HG03135 (cell line): Measurements from ENCODE around the gene TP53BP2.

ENCODE experiments used
- ATAC-seq: cut with Tn5 transposase; IDR thresholded peaks from one replicate; pipeline ENCODE4 v1.9.1; 2021; ENCODE audit warnings: mild to moderate bottlenecking, moderate library complexity; ENCODE audit not compliant: unreplicated experiment

The TP53BP2 gene

DNA sequence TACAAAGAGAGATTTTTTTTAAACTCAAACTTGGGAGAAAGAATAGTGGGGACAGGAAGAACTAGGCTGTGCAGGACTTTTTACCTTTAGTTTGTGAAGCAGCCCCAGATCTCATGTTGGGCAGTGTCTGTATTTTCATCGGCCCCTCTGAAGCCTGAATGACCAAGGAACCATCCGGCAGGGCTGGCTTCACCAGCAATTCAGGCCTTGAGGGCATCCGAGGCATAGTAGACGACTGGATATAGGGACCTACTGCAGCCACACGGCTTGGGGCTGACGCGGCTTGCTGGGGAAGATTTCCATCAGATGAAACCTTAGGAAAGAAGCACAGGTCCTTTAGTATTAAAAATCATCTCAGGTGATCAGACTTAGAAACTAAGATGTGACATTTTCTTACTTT, 43.7 kb downstream of the TP53BP2 start:
- ATAC-seq: no peak

DNA sequence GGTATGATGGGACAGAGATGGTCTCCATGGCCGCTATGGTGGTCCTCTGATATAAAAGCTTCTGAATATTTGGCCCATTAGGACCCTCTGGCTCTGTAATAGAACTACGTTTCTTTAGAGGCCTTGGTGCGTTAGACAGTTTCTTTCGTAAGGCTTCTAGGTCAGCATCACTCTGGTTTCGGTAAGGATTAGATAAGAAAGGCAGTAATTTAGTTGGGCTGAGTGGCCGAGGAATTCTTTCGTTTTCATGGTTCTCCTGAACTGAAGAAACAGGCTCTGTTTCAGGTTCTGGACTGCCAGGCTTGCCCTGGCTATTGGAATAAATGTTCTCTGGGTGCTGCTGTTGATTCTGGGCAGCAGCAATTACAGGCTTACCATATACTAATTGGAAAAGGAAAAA, 49.5 kb downstream of the TP53BP2 start:
- ATAC-seq: no peak

DNA sequence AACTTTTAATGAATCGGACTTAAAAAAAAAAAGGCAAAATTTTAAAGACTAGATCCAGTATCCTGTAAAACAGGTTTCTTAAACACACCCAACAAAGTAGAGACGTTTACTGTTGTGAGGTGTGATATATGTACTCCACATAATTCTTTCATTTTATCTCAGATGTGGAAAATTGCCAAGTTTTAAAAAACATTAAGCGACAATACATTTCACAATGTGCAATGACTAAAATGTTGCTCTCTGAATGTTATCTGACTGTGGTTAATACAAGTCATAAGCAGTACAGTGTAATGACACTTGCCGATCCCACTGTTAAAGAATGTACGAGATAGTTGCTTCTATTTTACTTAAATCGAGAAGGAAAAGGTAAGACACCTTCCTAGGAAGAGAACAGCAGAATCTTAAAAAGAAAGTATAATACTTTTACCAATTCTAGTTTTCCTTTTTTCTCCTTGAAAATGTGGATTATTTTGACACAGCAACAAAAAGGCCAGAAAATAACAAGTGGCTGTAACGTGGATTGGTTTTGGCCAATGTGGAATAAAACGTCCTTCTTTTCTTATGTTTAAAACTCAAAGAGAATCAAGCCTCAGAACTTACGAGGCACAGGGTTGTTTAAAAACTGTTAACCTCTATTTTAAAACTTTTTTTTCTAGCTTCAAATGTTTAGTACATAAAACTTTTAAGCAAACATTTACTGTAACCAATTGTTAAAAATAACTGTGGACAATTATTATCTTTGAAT, 51.4 kb downstream of the TP53BP2 start:
- no peak for ATAC-seq

DNA sequence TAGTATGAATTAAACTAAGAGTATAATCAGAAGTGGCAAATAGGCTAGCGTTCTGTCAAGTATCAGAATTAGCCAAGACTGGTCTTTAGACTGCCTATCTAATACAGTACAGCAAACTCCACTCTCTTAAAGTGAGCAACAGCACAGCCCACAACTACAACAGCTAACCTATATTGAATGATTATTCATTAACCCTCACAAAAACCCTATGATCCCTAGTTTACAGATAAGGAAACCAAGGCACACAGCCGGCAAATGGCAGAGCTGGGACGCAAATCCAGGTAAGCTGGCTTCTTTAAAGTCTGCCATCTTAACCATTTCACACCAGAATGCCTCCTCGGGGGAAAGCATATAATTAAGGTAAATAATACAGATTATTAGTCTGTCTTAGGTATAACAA, 52.0 kb downstream of the TP53BP2 start:
- ATAC-seq: no peak

DNA sequence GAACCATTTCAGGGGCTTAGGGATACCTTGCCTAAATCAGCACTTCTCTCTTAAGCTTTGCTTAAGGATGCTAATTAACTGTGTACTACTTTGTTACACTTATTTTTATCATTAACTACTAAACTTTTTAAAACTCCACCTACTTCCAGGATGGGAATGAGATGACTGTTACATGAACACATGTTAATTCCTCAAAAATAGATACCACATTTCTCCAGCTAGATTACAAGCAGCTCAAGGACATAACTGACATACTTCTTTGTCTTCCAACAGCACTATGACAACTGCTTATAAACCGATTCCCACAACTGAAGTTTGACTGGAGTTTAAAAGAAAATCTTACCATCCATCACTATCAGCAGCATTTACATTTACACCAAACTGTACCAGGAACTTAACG, 53.7 kb downstream of the TP53BP2 start:
- ATAC-seq: no peak

DNA sequence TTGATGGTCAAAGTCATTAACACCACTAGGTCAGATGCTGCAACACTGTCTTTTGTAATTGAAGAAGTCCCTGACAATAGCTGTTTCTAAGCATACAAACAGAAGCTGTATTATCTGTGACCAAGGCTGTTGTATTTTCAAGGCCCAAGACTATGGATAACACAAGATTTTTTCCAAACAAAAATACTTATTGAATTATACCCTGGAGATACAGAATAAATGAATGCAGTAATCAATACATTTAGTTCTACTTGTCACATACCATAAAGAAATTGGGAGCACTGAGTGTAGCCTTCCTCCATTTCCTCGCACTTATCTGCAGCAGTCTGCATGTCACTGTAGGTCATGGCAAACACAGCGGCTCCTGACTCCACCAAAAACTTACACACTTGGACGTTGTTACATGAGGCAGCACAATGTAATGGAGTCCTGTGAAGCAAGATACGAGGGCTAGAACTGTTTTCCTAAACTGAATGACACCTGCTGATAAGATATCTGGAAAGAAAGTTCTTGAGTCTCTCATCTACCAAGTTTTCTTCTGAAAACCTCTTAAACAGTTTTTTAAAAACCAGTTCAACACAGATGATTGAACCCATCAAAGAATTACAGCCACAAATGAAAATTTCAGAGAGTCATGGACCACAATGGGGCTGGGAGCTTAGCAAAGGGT, 56.9 kb downstream of the TP53BP2 start:
- no peak for ATAC-seq

DNA sequence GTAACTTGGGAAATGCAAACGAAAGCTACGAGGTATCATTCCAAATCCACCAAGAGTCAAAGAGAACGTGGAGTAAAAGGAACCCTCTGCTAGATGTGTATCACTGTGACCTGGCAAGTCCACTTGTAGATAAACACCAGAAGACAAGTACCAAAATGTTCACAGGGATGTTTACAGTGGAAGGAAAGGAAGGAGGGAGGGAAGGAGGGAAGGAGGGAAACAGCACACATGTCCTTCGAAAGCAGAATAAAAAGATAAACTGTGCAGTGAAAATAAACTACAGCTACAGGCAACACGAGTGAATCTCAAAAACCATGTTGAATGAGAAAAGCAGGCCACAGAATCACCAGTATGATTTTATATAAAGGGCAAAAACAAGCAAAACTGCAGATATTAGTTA, 59.9 kb downstream of the TP53BP2 start:
- ATAC-seq: no peak

DNA sequence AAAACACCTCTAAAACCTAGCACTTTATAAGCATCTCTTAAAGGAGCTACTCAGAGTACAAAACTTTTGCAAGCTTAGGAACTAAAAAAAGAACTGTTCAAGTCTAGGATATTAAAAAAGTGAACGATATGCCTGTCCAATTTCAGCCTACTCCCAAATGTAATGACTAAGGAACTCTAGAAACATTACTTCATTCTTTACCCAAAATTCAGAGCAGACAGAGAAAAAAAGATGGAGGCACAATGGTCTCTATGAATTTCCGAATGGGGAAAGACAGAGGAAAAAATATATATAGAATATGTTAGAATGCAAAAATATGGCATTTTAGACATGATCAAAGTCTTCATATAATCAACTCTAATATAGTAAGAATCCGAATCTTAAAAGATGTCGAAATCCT, 61.2 kb downstream of the TP53BP2 start:
- no peak for ATAC-seq

DNA sequence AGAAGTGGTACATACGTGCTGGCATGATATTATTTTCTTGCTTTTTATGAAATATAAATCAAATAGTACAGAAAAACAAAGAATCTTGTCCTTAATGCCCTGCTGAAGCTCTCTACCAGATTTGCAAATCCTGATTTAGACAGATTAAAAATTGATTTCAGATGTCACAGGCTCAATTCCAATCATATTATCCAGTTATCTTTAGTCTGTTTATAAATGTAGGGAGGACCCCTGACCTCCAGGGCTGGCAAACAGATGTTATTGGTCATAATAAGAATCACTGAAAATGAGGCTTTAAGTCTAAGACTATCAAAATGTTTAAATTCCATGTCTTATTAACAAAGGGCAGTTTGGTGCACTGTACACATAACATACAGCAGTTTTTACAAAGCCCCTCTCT, 62.1 kb downstream of the TP53BP2 start:
- no peak for ATAC-seq

DNA sequence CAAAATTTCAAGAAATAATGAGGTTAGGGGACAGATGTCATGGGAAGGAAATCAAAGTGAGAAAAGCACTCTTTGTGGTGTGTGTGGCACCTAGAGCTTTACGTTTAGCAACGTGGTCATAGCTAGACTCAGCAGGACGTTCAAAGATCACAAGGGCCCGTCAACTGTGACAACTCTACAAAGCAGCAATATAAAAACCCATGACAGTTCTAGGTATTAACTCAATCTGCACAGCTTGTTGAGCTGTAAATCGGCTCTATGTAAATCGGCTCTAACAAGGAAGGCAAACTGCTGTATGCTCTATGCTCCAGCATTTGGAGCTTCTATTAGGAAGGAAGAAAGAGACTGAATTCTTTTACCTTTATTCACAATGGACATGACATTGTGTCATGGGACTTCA, 64.8 kb downstream of the TP53BP2 start:
- ATAC-seq: no peak

DNA sequence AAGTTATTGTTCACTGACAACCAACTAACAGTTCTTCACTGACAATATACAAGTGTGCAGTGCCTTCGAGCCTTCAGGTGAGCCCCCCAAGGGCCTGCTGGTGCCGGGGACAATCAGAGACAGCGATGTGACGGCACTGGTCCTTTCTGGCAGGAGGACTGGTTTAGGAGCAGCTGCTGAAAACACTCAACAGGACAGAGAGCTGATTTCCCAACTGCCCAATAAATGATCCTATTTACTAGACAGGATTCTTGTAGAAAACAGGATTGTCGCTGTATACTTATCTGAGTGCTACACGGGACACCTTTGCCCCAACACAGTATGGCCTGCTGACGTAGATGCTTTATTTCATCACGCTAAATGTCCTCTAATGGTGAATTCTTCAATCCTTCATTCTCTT, 65.4 kb downstream of the TP53BP2 start:
- ATAC-seq: no peak

DNA sequence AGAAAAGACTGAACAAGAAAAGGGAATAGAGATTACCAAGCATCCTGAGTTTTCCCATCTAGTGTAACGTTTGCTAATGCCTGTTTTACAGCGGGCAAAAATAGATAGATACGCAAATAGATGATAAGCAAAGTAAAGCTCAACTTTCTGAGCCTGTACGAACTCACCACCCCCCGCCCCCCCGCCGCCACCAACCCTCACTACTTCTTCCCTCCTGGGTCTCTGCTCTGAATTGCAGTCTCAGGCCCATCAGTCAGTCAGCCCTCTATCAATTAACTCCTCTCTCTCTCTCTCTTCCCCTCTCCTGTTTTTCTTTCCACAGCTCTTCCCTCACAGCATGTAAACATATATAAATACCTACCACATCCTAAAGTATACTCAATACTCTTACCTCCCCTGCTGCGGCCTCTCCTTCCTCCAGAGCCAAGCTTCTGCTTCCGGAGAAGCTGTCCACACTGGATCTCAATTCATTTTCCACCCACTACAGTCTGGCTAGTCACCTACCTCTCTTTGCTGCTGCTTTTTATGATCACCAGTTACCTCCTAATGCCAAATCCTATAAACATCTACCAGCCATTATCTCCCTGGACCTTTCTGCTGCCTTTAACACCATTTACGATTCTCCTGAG, 68.8 kb downstream of the TP53BP2 start:
- ATAC-seq: no peak

DNA sequence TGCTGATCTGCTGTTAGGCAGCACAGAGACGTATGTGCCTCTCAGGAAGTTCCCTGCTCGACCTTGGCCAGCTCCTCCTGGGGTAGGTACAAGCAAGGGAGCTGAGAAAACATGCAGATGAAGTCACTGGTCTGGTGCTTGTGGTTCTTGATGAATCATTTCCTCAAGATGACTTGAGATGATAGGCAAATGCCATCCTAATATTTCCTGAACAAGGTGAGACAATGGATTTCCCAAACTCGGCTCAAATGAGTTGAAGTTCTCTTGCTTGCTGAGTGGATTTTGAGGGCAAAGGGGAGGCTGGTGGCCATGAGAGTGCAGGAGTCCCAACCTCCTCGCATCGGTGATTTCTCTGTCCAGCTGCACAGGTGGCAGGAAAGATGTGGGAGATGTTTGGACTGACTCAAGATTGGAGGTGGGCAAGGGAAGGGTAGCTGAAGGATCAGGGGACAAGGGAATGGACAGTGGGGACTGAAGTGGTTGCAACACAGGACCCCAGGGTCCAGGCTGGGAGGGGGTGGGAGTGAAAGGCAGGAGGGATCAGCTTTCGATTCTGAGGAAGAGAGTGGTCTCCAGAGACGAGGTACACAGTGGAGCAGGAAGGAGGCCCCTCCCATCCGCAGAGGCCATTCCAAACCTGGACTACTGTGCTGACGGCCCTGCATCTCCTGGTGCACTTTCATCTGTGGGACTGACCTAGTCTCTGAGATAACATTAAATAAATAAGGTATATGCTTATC, 69.5 kb downstream of the TP53BP2 start:
- no peak for ATAC-seq

DNA sequence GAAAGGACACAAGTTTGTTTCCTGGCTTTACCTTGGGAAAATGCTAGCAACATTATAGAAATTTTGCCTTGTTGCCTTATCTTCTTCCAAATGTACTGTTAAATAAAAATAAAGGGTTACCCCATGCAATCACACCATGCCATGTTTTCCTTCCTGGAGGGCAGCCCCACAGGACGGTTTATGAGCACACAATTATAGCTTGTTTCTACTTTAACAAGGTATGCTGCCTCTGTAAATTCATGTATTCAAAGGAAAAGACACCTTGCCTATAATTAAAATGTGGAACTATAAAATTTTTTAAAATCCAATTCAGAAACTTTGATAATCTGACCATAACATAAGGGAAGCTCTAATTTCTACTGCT, 70.1 kb downstream of the TP53BP2 start:
- ATAC-seq: no peak

DNA sequence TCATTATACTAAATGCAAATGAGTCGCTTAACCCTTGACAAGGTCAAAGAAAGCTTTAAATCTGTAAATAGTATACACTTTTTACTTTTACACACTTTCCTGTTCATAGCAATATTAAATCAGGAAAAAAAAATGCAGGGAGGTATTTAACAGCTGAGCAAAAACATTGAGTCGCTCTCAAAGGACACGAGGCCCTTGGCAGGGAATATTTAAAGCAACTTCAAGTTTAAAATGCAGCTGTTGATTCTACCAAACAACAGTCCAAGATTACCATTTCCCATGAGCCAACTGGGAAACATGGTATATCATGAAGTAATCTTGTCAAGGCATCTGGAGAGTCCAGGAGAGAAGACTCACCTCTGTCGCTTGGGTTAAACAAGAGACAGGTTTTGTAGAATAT, 70.7 kb downstream of the TP53BP2 start:
- no peak for ATAC-seq

DNA sequence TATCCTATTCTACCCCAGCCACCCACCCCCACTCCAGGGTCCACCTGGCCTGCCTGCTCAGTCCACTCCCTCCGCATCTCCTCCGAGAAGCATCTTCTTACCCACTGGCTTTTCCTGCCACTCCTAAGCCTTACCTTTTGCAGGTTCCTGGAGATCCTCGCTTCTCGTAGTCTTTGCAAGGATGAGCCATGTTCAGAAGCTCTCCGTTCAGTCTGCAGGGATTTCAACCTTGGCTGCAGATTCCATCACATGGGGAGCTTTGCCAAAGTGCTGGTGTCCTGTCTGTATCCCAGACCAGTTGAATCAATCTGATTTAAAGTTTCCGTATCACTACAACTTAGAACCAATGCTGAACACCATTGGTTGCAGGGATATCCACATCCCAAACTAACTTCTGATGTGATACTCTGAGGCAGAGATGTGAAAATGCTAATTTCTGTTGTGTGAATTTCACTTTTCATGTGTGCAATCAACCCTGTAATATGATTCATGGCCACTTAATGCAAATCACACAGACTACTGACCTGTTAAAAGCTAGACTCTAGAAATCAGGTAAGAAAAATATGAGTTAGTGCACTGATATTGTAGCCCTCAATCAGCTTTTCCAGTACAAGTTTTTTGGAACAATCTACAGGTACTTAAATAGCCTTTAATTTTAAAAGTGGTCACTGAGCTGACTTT, 71.5 kb downstream of the TP53BP2 start:
- ATAC-seq: no peak

DNA sequence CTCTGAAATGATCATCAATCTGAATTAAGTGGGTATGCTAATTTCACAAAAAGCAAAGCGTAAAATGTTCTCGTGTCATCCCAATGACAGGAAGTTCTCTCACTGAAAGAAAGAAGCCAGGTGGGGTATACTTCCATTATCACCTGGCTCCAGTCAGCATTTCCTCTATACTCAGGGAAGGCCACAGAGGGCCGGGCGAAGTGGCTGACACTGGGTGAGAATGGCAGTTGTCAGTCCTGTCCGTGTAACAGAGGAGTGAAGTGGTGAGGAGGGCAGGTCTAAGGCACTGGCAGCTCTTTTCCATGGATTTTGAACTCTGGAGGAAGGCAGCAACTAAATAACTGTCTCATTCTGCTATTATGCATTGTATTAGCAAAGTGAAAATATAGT, 73.0 kb downstream of the TP53BP2 start:
- no peak for ATAC-seq

DNA sequence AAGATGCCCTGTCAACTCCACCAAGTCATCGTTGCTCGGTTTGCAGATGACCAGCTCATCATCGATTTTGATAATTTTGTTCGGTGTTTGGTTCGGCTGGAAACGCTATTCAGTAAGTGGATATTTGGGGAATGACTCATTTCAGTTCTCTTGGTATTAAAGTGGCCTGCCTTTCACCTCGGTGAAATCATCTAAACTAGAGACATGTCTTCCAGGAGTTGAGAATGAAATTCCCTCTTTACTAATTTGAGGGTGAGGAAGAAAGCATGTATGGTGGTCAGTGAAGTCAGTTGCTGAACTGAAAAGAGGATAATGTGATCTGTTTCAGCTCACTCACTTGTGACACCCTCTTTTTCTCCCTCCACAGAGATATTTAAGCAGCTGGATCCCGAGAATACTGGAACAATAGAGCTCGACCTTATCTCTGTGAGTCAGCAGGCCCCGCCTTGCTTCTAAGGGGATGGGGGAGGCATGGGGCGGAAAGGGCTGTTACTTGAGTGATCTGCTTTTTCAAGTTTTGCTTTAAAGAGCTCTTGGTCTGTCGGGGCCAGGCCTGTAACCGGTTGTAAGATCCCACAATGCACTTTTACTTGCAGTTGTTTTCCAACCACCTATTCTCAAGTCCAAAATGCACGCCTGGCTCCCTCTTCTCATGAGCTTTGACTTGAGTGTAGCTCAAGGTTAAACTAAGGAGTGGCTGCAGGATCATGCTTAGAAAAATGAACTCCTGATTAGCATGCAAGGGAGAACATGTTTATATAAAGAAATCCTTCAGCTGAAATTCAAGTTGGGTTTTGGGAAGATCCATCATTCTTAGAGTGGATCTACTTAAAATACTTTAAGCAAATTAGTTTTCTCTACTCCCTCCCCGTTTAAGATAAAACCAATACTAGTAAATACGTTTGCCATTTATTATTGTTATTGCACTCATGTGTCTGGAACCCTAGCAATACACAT, 73.7 kb downstream of the TP53BP2 start:
- ATAC-seq: no peak

DNA sequence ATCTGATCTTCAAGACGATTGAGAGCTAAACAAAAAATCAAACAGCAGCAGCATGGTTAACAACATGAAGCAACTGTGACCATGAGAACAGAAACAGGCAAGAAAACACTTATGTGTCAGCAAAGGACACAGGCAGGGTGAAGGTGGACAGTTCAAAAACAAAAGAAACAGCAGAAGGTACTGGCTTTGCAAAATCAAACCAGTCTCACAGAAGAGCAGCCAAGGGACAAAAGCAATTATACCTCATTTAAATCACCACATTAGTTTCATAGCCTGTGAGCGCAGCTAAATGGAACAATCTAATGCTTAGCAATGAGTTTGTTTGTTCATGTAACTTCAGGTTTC, 74.3 kb downstream of the TP53BP2 start:
- no peak for ATAC-seq

DNA sequence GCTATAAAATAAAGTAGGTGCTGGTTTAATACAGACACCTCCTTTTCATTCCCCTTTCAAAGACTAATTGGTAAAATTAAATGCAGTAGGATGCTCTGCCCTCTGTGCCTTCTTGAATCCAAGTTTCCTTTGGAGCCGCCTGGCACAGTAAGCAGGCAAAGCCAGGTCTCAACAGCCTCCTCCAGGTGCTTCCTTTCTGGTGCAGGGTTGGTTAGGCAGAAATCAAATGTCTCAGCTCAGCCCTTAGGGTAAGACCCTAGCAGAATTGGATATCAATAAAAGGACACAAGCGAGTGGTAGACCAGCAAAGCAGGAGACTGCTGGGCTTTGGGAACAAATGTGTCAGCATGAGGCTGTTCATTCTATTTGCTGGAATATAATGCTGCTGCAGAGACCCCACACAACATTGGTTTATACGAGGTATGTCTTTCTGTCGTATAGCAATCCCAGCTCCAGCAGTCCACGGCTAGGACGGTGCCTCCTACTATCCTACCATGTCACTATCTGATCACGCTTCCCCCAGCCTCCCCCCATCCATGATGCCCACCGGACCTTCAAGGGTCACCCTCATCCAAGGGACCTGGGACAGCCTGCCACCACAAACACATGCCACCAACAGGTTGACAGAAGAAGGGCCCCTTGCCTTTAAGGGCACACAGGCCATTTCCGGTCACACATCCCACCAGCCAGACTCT, 75.0 kb downstream of the TP53BP2 start:
- ATAC-seq: no peak
